Neuronal stem cell (in vitro differentiated cells): ENCODE results near the gene CAMTA2.
A peak's percentile ranks its signal among the peaks of the same experiment; 100 is the strongest.

Experiments used
- DNase-seq: peaks from one replicate; pipeline ENCODE4 v3.0.0-alpha.2; 2013; ENCODE audit warnings: low spot score
- H2AFZ ChIP-seq: one replicate; pipeline ENCODE4 v1.6.1; 2013; ENCODE audit warnings: mild to moderate bottlenecking, low read length, inconsistent platforms
- H2AK5ac ChIP-seq: 2 replicates; pipeline ENCODE4 v1.6.1; 2013; ENCODE audit warnings: low read depth, mild to moderate bottlenecking, inconsistent platforms, low read length, moderate library complexity, mixed read lengths
- H2BK120ac ChIP-seq: 2 replicates; pipeline ENCODE4 v1.6.1; 2013; ENCODE audit warnings: low read depth, mild to moderate bottlenecking, inconsistent platforms, low read length, moderate library complexity, mixed read lengths
- H2BK12ac ChIP-seq: one replicate; pipeline ENCODE4 v1.6.1; 2013; ENCODE audit warnings: low read length, inconsistent platforms
- H2BK15ac ChIP-seq: 2 replicates; pipeline ENCODE4 v1.6.1; 2013; ENCODE audit warnings: mild to moderate bottlenecking, low read length, inconsistent platforms, mixed read lengths
- H2BK5ac ChIP-seq: one replicate; pipeline ENCODE4 v1.6.1; 2013; ENCODE audit warnings: inconsistent platforms, mild to moderate bottlenecking, low read length, moderate library complexity
- H3K14ac ChIP-seq: one replicate; pipeline ENCODE4 v1.6.1; 2013; ENCODE audit warnings: low read length, inconsistent platforms
- H3K18ac ChIP-seq: 2 replicates; pipeline ENCODE4 v1.6.1; 2013; ENCODE audit warnings: low read length, inconsistent platforms
- H3K23ac ChIP-seq: 2 replicates; pipeline ENCODE4 v1.6.1; 2013; ENCODE audit warnings: low read depth, mild to moderate bottlenecking, mixed read lengths, low read length, inconsistent platforms; ENCODE audit not compliant: poor library complexity
- H3K27ac ChIP-seq: replicated peaks from 3 replicates; pipeline ENCODE4 v1.5.1; 2013; ENCODE audit warnings: low read length, inconsistent platforms
- H3K27me3 ChIP-seq, 3 experiments: 2 replicates each; pipeline ENCODE4 v1.6.1; 2013; ENCODE audit warnings: low read length in 3 of 3, mild to moderate bottlenecking in 2 of 3, inconsistent platforms in 1 of 3, low read depth in 1 of 3, mixed read lengths in 1 of 3, moderate library complexity in 1 of 3; ENCODE audit not compliant: control insufficient read depth in 3 of 3, insufficient read depth in 3 of 3
- H3K36me3 ChIP-seq, 2 donors: replicated peaks in 1 of 2; 2 replicates each; pipeline ENCODE4 v1.6.1; 2013; ENCODE audit warnings: low read length in 2 of 2; ENCODE audit not compliant: control insufficient read depth in 2 of 2, insufficient read depth in 2 of 2
- H3K4ac ChIP-seq: 2 replicates; pipeline ENCODE4 v1.6.1; 2013; ENCODE audit warnings: inconsistent platforms, mild to moderate bottlenecking, low read length, moderate library complexity
- H3K4me1 ChIP-seq, 2 donors: 1 replicate in 1 of 2; 2 replicates in 1 of 2; pipeline ENCODE4 v1.6.1; 2013; ENCODE audit warnings: low read length in 2 of 2, low read depth in 1 of 2; ENCODE audit not compliant: control insufficient read depth in 2 of 2, insufficient read depth in 1 of 2
- H3K4me2 ChIP-seq: one replicate; pipeline ENCODE4 v1.6.1; 2013; ENCODE audit warnings: mild to moderate bottlenecking, low read length, inconsistent platforms; ENCODE audit not compliant: insufficient read depth, poor library complexity, severe bottlenecking
- H3K4me3 ChIP-seq, 2 donors: 2 replicates each; pipeline ENCODE4 v1.5.1; 2013; ENCODE audit warnings: low read length in 2 of 2, mild to moderate bottlenecking in 2 of 2, inconsistent platforms in 1 of 2, moderate library complexity in 1 of 2
- H3K79me1 ChIP-seq: one replicate; pipeline ENCODE4 v1.6.1; 2013; ENCODE audit warnings: low read depth, mild to moderate bottlenecking, inconsistent platforms, low read length, moderate library complexity
- H3K9ac ChIP-seq: one replicate; pipeline ENCODE4 v1.6.1; 2013; ENCODE audit warnings: mild to moderate bottlenecking, low read depth, low read length, inconsistent platforms; ENCODE audit not compliant: poor library complexity
- H3K9me3 ChIP-seq, 2 donors: replicated peaks in 1 of 2; 2 replicates each; pipeline versions ENCODE3 to v1.6.1; 2013; ENCODE audit warnings: low read length in 2 of 2, mild to moderate bottlenecking in 2 of 2, inconsistent platforms in 1 of 2, low read depth in 1 of 2, mixed read lengths in 1 of 2, moderate library complexity in 1 of 2; ENCODE audit not compliant: control insufficient read depth in 2 of 2, insufficient read depth in 1 of 2
- H4K8ac ChIP-seq: one replicate; pipeline ENCODE4 v1.6.1; 2013; ENCODE audit warnings: low read depth, mild to moderate bottlenecking, inconsistent platforms, low read length, moderate library complexity
- H4K91ac ChIP-seq: one replicate; pipeline ENCODE4 v1.6.1; 2013; ENCODE audit warnings: low read length, low read depth, mild to moderate bottlenecking, inconsistent platforms; ENCODE audit not compliant: poor library complexity
- WGBS, 2 donors: extraction: QIAGEN DNeasy Blood & Tissue Kit; methylation state at CpG; one replicate each; pipeline ENCODE4 v1.1.7; 2013; ENCODE audit warnings: missing lambda C conversion rate in 2 of 2, mixed read lengths in 1 of 2; ENCODE audit not compliant: insufficient read length in 2 of 2, insufficient replicate concordance in 1 of 2; ENCODE audit errors: extremely low coverage in 2 of 2; 5-methylcytosine and 5-hydroxymethylcytosine counted together

CAMTA2 gene

DNA sequence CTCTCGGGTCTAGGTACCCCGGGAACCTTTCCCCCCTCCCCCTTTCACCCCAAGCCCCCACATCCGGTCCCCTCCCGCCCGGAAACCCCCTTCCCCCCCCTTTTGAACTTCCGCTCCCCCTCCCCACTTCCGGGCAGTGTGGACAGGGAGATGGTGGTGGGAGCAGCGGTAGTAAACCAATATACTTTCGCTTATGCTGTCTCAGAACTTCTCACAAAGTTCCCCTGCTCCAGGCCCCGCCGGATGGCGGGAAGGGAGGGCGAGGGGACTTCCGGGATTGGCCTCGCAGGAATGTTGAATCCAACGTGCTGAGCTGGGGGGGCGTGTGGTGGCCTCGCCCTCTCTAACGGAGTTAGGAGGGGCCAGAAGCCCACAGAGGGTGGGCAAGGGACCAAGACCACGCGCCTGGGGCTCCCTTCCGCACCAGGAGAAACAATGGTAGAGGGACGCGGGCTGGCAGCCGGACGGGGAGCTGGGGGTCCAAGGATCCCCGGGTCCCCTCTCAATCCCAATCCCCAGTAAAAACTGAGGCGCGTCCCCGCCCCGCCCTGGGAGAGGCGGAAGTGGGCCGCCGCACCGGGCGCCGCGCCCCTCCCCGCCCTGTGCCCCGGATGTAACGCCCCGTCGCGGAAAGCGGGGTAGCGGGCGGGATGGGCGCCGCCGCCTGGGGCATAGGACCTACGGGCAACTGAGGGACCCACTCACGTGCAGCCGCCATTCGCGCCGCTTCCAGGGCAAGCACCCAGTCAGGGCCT is 39.9 kb downstream of the CAMTA2 start:
- Histone ChIP-seq H3K9ac (peak overlapping the region; percentile 100), H2BK12ac (peak overlapping the region; percentile 99), H2AK5ac (peak overlapping the region; percentile 98), H2BK120ac (peak overlapping the region; percentile 95), H3K23ac (peak overlapping the region; percentile 99), H4K91ac (peak overlapping the region; percentile 88), H2BK15ac (peak overlapping the region; percentile 96), H3K14ac (peak overlapping the region; percentile 98), H3K4ac (peak overlapping the region; percentile 94), H3K4me3 (peak overlapping the region; percentile 100), H3K9me3 (no peaks in the 10 kb centered on the region), H2BK5ac (peak overlapping the region; percentile 98), H3K18ac (peak overlapping the region; percentile 100), H3K79me1 (peaks cover 9% of the 10 kb centered on the region), H3K27ac (peak overlapping the region; percentile 84), H2AFZ (peak overlapping the region; percentile 91), H3K4me1 (peaks cover 18 to 22% of the 10 kb centered on the region in 2 donors), H4K8ac (peak overlapping the region; percentile 88), H3K4me2 (peak overlapping the region; percentile 95), H3K36me3 (peaks cover 34 to 45% of the 10 kb centered on the region in 2 donors), H3K27me3 (no peaks in the 10 kb centered on the region)
- DNase-seq: peak; percentile 59
- no CpG with 5 or more reads among the region's 56 CpGs for WGBS, 2 donors

GRCh38 chr17:4947010-4947410 is 40.5 kb downstream of the CAMTA2 start:
- peaks cover 9% of the 10 kb centered on the region for H3K79me1 ChIP-seq
- DNase-seq: no peak
- H3K14ac ChIP-seq: no peak overlapping the region
- H3K23ac ChIP-seq: no peak overlapping the region
- no peak overlapping the region for H2BK15ac ChIP-seq
- H3K36me3 ChIP-seq: peaks cover 38 to 51% of the 10 kb centered on the region in 2 donors
- no peak overlapping the region for H2AK5ac ChIP-seq
- H2BK5ac ChIP-seq: no peak overlapping the region
- no peaks in the 10 kb centered on the region for H3K27me3 ChIP-seq
- no peak overlapping the region for H3K9ac ChIP-seq
- H4K91ac ChIP-seq: no peak overlapping the region
- H3K18ac ChIP-seq: no peak overlapping the region
- whole genome bisulfite sequencing, 2 donors: no CpG with 5 or more reads among the region's 7 CpGs
- no peak overlapping the region for H3K4ac ChIP-seq
- H2AFZ ChIP-seq: no peak overlapping the region
- H3K9me3 ChIP-seq: no peaks in the 10 kb centered on the region
- no peak overlapping the region for H2BK120ac ChIP-seq
- H2BK12ac ChIP-seq: no peak overlapping the region
- peak overlapping the region; percentile 66 for H3K27ac ChIP-seq
- peak overlapping the region; percentile 75 to 100 for H3K4me3 ChIP-seq
- no peak overlapping the region for H4K8ac ChIP-seq
- H3K4me2 ChIP-seq: peak overlapping the region; percentile 71
- H3K4me1 ChIP-seq: peaks cover 18 to 22% of the 10 kb centered on the region in 2 donors

GRCh38 chr17:4946312-4946976 is 41.0 kb downstream of the CAMTA2 start:
- H3K9me3 ChIP-seq: no peaks in the 10 kb centered on the region
- WGBS, 2 donors: no CpG with 5 or more reads among the region's 16 CpGs
- no peak overlapping the region for H3K18ac ChIP-seq
- H4K91ac ChIP-seq: no peak overlapping the region
- H3K4me1 ChIP-seq: peaks cover 13 to 17% of the 10 kb centered on the region in 2 donors
- no peak overlapping the region for H2AFZ ChIP-seq
- H4K8ac ChIP-seq: no peak overlapping the region
- no peaks in the 10 kb centered on the region for H3K27me3 ChIP-seq
- H2BK15ac ChIP-seq: no peak overlapping the region
- H3K36me3 ChIP-seq: peaks cover 40 to 56% of the 10 kb centered on the region in 2 donors
- H2AK5ac ChIP-seq: no peak overlapping the region
- no peak overlapping the region for H3K27ac ChIP-seq
- H3K4ac ChIP-seq: no peak overlapping the region
- H3K4me3 ChIP-seq: peak overlapping the region in 1 of 2 donors; percentile 100
- peaks cover 9% of the 10 kb centered on the region for H3K79me1 ChIP-seq
- no peak overlapping the region for H2BK5ac ChIP-seq
- no peak for DNase-seq
- H2BK12ac ChIP-seq: no peak overlapping the region
- H3K14ac ChIP-seq: no peak overlapping the region
- peak overlapping the region; percentile 12 for H3K9ac ChIP-seq
- no peak overlapping the region for H2BK120ac ChIP-seq
- H3K23ac ChIP-seq: no peak overlapping the region
- peak overlapping the region; percentile 71 for H3K4me2 ChIP-seq

DNA sequence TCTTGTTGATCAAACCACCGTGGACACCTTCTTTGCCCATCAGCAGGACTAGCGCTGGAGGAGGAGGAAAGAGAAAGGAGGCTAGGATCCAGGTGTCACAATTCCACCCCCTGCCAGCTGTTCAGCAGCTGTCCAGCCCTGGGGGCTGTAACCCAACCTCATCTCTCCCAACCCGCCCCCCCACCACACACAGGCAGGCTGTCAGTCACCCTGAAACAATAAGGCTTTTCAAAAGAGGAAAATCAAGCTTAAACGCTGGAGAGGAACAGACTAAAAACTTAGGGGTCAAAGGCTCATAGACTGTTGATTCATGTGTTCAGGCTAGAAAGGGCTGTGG is 41.6 kb downstream of the CAMTA2 start:
- no CpG with 5 or more reads among the region's 4 CpGs for WGBS, 2 donors
- Histone ChIP-seq H3K79me1 (peaks cover 9% of the 10 kb centered on the region), H2BK12ac (no peak overlapping the region), H3K4me2 (peak overlapping the region; percentile 12), H3K9me3 (no peaks in the 10 kb centered on the region), H3K27ac (no peak overlapping the region), H3K4me1 (peaks cover 11 to 15% of the 10 kb centered on the region in 2 donors), H3K18ac (no peak overlapping the region), H4K91ac (no peak overlapping the region), H3K36me3 (peaks cover 40 to 56% of the 10 kb centered on the region in 2 donors), H2AFZ (no peak overlapping the region), H2BK15ac (no peak overlapping the region), H2BK5ac (no peak overlapping the region), H3K27me3 (no peaks in the 10 kb centered on the region), H4K8ac (no peak overlapping the region), H3K4me3 (peak overlapping the region in 1 of 2 donors; percentile 100), H2AK5ac (no peak overlapping the region), H3K4ac (no peak overlapping the region), H3K14ac (no peak overlapping the region), H3K9ac (no peak overlapping the region), H3K23ac (no peak overlapping the region), H2BK120ac (no peak overlapping the region)
- no peak for DNase-seq
